Right lobe of liver (tissue), 4 donors: ENCODE data around the gene HCN2.

Experiments used
- POLR2A ChIP-seq: fragments of 450-650 bp; IDR thresholded peaks from one replicate; pipeline ENCODE4 v1.6.1; 2017; ENCODE audit warnings: antibody characterized with exemption, mild to moderate bottlenecking
- TF ChIP-seq, protein P1 (sequence below), 4 donors: fragments of 200-600 bp in 3 of 4; fragments of 450-650 bp in 1 of 4; IDR thresholded peaks; one replicate each; pipeline versions ENCODE4 v1.5.1 to v1.8.0; 2016 to 2022; ENCODE audit warnings: antibody characterized with exemption in 4 of 4, mild to moderate bottlenecking in 2 of 4
- donor health status: DM: no; HTN: no; CAD: no.
- donor health status: DM: no; HTN: no; CAD: no.
- donor health status: DM: no; HTN: yes; CAD: no.

DNA sequence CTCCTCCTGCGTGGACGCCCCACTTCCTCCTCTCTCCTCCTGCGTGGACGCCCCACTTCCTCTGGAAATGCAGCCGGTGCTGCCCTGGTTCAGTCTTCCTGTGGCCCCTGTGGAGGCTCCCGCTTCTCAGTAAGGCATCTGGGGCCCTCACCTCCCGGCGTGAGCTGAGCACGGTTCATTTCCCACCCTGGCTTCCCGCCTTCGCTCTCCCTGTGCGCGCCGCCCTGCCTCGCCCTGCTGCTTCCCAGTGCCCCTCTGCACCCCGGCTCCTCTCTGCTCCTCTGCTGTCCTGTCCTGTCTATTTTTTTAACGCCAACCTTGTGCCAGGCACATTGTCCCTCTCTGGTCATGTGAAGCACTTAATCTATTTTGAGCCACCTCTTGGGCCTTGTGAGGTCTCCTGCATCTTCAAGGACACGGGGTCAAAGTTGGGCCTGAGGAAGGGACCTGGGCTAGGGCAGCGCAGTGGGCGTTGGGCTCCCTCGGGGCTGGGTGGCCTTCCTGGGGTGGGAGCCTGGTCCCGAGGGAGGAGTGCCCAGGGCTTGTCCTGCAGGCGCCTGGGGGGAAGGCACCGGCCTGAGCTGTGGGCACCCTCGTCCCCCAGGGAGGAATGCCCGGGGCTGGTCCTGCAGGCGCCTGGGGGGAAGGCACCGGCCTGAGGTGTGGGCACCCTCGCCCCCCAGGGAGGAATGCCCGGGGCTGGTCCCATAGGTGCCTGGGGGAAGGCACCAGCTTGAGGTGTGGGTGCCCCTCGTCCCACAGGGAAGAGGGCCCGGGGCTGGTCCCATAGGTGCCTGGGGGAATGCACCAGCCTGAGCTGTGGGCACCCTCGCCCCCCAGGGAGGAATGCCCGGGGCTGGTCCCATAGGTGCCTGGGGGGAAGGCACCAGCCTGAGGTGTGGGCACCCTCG, 13.0 kb downstream of the HCN2 start:
- TF ChIP-seq, protein P1, sequence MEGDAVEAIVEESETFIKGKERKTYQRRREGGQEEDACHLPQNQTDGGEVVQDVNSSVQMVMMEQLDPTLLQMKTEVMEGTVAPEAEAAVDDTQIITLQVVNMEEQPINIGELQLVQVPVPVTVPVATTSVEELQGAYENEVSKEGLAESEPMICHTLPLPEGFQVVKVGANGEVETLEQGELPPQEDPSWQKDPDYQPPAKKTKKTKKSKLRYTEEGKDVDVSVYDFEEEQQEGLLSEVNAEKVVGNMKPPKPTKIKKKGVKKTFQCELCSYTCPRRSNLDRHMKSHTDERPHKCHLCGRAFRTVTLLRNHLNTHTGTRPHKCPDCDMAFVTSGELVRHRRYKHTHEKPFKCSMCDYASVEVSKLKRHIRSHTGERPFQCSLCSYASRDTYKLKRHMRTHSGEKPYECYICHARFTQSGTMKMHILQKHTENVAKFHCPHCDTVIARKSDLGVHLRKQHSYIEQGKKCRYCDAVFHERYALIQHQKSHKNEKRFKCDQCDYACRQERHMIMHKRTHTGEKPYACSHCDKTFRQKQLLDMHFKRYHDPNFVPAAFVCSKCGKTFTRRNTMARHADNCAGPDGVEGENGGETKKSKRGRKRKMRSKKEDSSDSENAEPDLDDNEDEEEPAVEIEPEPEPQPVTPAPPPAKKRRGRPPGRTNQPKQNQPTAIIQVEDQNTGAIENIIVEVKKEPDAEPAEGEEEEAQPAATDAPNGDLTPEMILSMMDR (IDR thresholded peaks at IDR 0.05), result no peak
- no peak for TF ChIP-seq POLR2A
